ENCODE measurements around the gene ZACN.

The ZACN gene

GRCh38 chr17:76079956-76080767, 1.2 kb downstream of the ZACN start:
- no peak for DNase-seq (ENCODE audit: low read depth)
- no peak for TF ChIP-seq CTCF (conservative IDR thresholded peaks at IDR 0.05; ENCODE audit: low read length)
- H3K4me3 ChIP-seq (ENCODE audit: low read length), result no peak overlapping the region

GRCh38 chr17:76080768-76081287, 1.8 kb downstream of the ZACN start:
- no peak for TF ChIP-seq CTCF (conservative IDR thresholded peaks at IDR 0.05; ENCODE audit: low read length)
- no peak overlapping the region for H3K4me3 ChIP-seq (ENCODE audit: low read length)
- no peak for DNase-seq (ENCODE audit: low read depth)

GRCh38 chr17:76081295-76082210, 2.6 kb downstream of the ZACN start:
- no peak for DNase-seq (ENCODE audit: low read depth)
- no peak overlapping the region for H3K4me3 ChIP-seq (ENCODE audit: low read length)
- TF ChIP-seq CTCF (conservative IDR thresholded peaks at IDR 0.05; ENCODE audit: low read length), result no peak

- no peak for DNase-seq (ENCODE audit: low read depth)
- TF ChIP-seq CTCF (conservative IDR thresholded peaks at IDR 0.05; ENCODE audit: low read length), result no peak
- H3K4me3 ChIP-seq (ENCODE audit: low read length), result no peak overlapping the region
Observed at GRCh38 chr17:76082326-76083251, 3.6 kb downstream of the ZACN start.

- H3K4me3 ChIP-seq (ENCODE audit: low read length), result no peak overlapping the region
- TF ChIP-seq CTCF (conservative IDR thresholded peaks at IDR 0.05; ENCODE audit: low read length), result no peak
- DNase-seq (ENCODE audit: low read depth), result no peak
Observed at GRCh38 chr17:76083536-76084182, 4.7 kb downstream of the ZACN start.

GRCh38 chr17:76085066-76085730, 6.2 kb downstream of the ZACN start:
- no peak for TF ChIP-seq CTCF (conservative IDR thresholded peaks at IDR 0.05; ENCODE audit: low read length)
- DNase-seq (ENCODE audit: low read depth), result no peak

More at GRCh38 chr17:76085066-76085730, 6.2 kb downstream of the ZACN start:
- H3K4me3 ChIP-seq (ENCODE audit: low read length), result no peak overlapping the region

Data from AG10803 (cell line).